ENCODE measurements around the gene DZANK1. TPM values are rescaled to one million over a fixed set of nuclear protein-coding genes. Genes with fewer than 3 reads are reported as not detected.

The DZANK1 gene
- total and polyA plus RNA-seq, 2 experiments from 2014 or later, result 7.9 to 8.3 TPM

GRCh38 chr20:18488301-18488700 lies 21.5 kb upstream of the DZANK1 start (continued):
- TF ChIP-seq EZH2phosphoT487 (IDR thresholded peaks at IDR 0.05; ENCODE audit: unreplicated experiment), result no peak
- no peak for TF ChIP-seq ZNF114 (CRISPR knock-in tag; IDR thresholded peaks at IDR 0.05)

GRCh38 chr20:18481596-18481995 lies 14.8 kb upstream of the DZANK1 start:
- H3K36me3 ChIP-seq (ENCODE audit: insufficient read depth), result peaks cover 22% of the 10 kb centered on the region
- no peaks in the 10 kb centered on the region for H3K27me3 Mint-ChIP-seq (ENCODE audit: insufficient read depth, low read depth, poor library complexity)
- no peak for ATAC-seq

More at GRCh38 chr20:18481596-18481995, 14.8 kb upstream of the DZANK1 start:
- Histone ChIP-seq H4K20me1 (replicated peaks; ENCODE audit: insufficient read depth) (0 out of 2 replicates have a peak, but pooled peaks cover 2% of the 10 kb centered on the region), H3K9me2 (ENCODE audit: insufficient read depth) (no peaks in the 10 kb centered on the region), H3K27me3 (ENCODE audit: insufficient read depth) (no peaks in the 10 kb centered on the region), H3K4me2 (no peak overlapping the region), H3K27ac (ENCODE audit: low read depth) (no peak overlapping the region), H3K4me3 (no peak overlapping the region), H2AFZ (no peak overlapping the region), H3F3A (replicated peaks; ENCODE audit: low read depth) (no peaks in the 10 kb centered on the region), H3K79me2 (replicated peaks; ENCODE audit: insufficient read depth) (no peaks in the 10 kb centered on the region), H3K4me1 (ENCODE audit: insufficient read depth) (no peaks in the 10 kb centered on the region)
- Mint-ChIP-seq H3K27ac (no peak overlapping the region), H3K4me1 (no peaks in the 10 kb centered on the region), H3K9me3 (no peaks in the 10 kb centered on the region), H3K36me3 (ENCODE audit: low read depth) (peaks cover 48% of the 10 kb centered on the region), H3K4me3 (no peak overlapping the region)
- TF ChIP-seq JUNB (IDR thresholded peaks at IDR 0.05; ENCODE audit: unreplicated experiment), result no peak
- no peak for TF ChIP-seq REST (IDR thresholded peaks at IDR 0.05; ENCODE audit: unreplicated experiment)
- no peak for TF ChIP-seq POLR2AphosphoS5 (IDR thresholded peaks at IDR 0.05; ENCODE audit: low read depth)
- no peak for TF ChIP-seq CTCF (conservative IDR thresholded peaks at IDR 0.05; ENCODE audit: low read depth in 2 of 2)
- no peak for TF ChIP-seq EZH2phosphoT487 (IDR thresholded peaks at IDR 0.05; ENCODE audit: unreplicated experiment)
- no peak for DNase-seq (ENCODE audit: low spot score)
